Effector memory CD4-positive, alpha-beta T cell (primary cell): ENCODE measurements around the gene DEFB118.

Experiments used
- DNase-seq, 3 donors: peaks; one replicate each; pipeline ENCODE4 v3.0.0-alpha.2; 2020
- H3K27ac ChIP-seq: 2 replicates; pipeline ENCODE4 v1.7.0; 2013; ENCODE audit warnings: mild to moderate bottlenecking, low read length, moderate library complexity; ENCODE audit not compliant: insufficient read depth, poor library complexity, severe bottlenecking
- H3K27me3 ChIP-seq: replicated peaks from 2 replicates; pipeline ENCODE4 v1.7.0; 2013; ENCODE audit warnings: mild to moderate bottlenecking, low read length; ENCODE audit not compliant: insufficient read depth, control insufficient read depth, poor library complexity, severe bottlenecking
- H3K36me3 ChIP-seq: 2 replicates; pipeline ENCODE4 v1.7.0; 2013; ENCODE audit warnings: mild to moderate bottlenecking, low read length, moderate library complexity; ENCODE audit not compliant: control insufficient read depth, insufficient read depth
- H3K4me1 ChIP-seq: 2 replicates; pipeline ENCODE4 v1.7.0; 2013; ENCODE audit warnings: low read length, mild to moderate bottlenecking; ENCODE audit not compliant: control insufficient read depth, insufficient read depth, poor library complexity, severe bottlenecking
- H3K4me3 ChIP-seq: 2 replicates; pipeline ENCODE4 v1.7.0; 2013; ENCODE audit warnings: low read length, low read depth, mild to moderate bottlenecking; ENCODE audit not compliant: insufficient read depth, poor library complexity, severe bottlenecking
- H3K9me3 ChIP-seq: 2 replicates; pipeline ENCODE4 v1.7.0; 2013; ENCODE audit warnings: mild to moderate bottlenecking, low read length, moderate library complexity; ENCODE audit not compliant: control insufficient read depth

Gene DEFB118

GRCh38 chr20:31394900-31395299 is 26.5 kb downstream of the DEFB118 start:
- no peak for DNase-seq
- H3K4me3 ChIP-seq: no peak overlapping the region
- no peaks in the 10 kb centered on the region for H3K9me3 ChIP-seq
- H3K36me3 ChIP-seq: no peaks in the 10 kb centered on the region
- no peaks in the 10 kb centered on the region for H3K4me1 ChIP-seq
- H3K27ac ChIP-seq: no peak overlapping the region
- H3K27me3 ChIP-seq: no peaks in the 10 kb centered on the region

GRCh38 chr20:31403886-31404285 is 35.5 kb downstream of the DEFB118 start:
- no peak overlapping the region for H3K27ac ChIP-seq
- H3K36me3 ChIP-seq: no peaks in the 10 kb centered on the region
- H3K27me3 ChIP-seq: no peaks in the 10 kb centered on the region
- no peaks in the 10 kb centered on the region for H3K4me1 ChIP-seq
- DNase-seq: no peak
- no peak overlapping the region for H3K4me3 ChIP-seq
- no peaks in the 10 kb centered on the region for H3K9me3 ChIP-seq

- Histone ChIP-seq H3K4me1 (no peaks in the 10 kb centered on the region), H3K4me3 (no peak within 1 kb of the TSS), H3K9me3 (no peaks in the 10 kb centered on the region), H3K36me3 (no peaks in the 10 kb centered on the region), H3K27me3 (no peaks in the 10 kb centered on the region), H3K27ac (no peak within 1 kb of the TSS)
- DNase-seq: no peak
These were observed 37.7 kb downstream of the DEFB118 start, which contains the start of gene DEFB121 for GRCh38 chr20:31406115-31406514. Gene DEFB121 (minus strand): TSS chr20:31406215. CDS start chr20:31406152, 63 bp downstream.

GRCh38 chr20:31410011-31410410 is 41.6 kb downstream of the DEFB118 start:
- H3K4me3 ChIP-seq: no peak overlapping the region

GRCh38 chr20:31414381-31414780 is 46.0 kb downstream of the DEFB118 start:
- Histone ChIP-seq H3K36me3 (no peaks in the 10 kb centered on the region), H3K4me1 (no peaks in the 10 kb centered on the region), H3K27ac (no peak overlapping the region), H3K27me3 (no peaks in the 10 kb centered on the region), H3K9me3 (no peaks in the 10 kb centered on the region), H3K4me3 (no peak overlapping the region)
- no peak for DNase-seq

More at GRCh38 chr20:31410011-31410410, 41.6 kb downstream of the DEFB118 start:
- H3K4me1 ChIP-seq: no peaks in the 10 kb centered on the region
- H3K9me3 ChIP-seq: no peaks in the 10 kb centered on the region
- no peak for DNase-seq
- no peak overlapping the region for H3K27ac ChIP-seq
- no peaks in the 10 kb centered on the region for H3K36me3 ChIP-seq
- H3K27me3 ChIP-seq: no peaks in the 10 kb centered on the region

GRCh38 chr20:31415653-31416052 is 47.3 kb downstream of the DEFB118 start:
- H3K9me3 ChIP-seq: no peaks in the 10 kb centered on the region
- no peaks in the 10 kb centered on the region for H3K4me1 ChIP-seq
- H3K4me3 ChIP-seq: no peak overlapping the region
- no peaks in the 10 kb centered on the region for H3K27me3 ChIP-seq
- no peak overlapping the region for H3K27ac ChIP-seq
- no peak for DNase-seq
- no peaks in the 10 kb centered on the region for H3K36me3 ChIP-seq

- no peaks in the 10 kb centered on the region for H3K36me3 ChIP-seq
- H3K27me3 ChIP-seq: no peaks in the 10 kb centered on the region
- H3K4me1 ChIP-seq: no peaks in the 10 kb centered on the region
- H3K4me3 ChIP-seq: no peak overlapping the region
- no peak for DNase-seq
- H3K27ac ChIP-seq: no peak overlapping the region
- H3K9me3 ChIP-seq: no peaks in the 10 kb centered on the region
These were observed 49.9 kb downstream of the DEFB118 start for GRCh38 chr20:31418307-31418706.
